IMR-90 (cell line): ENCODE measurements around the gene DPH6. TPM values are rescaled to one million over a fixed set of nuclear protein-coding genes. Genes with fewer than 3 reads are reported as not detected.

Source experiments
- ATAC-seq: fragments of 200-7000 bp; cut with Tn5 transposase; 2 replicates; pipeline ENCODE4 v1.9.1; 2020; ENCODE audit warnings: low read depth, mild to moderate bottlenecking, moderate library complexity
- BruUV-seq: library from RNA; stranded (reverse); fragments of 400-500 nt; replicated peaks from 2 replicates; lab custom pipeline; 2021; lab: Mats Ljungman, UMichigan
- CTCF ChIA-PET: fragments of 300-600 bp; formaldehyde crosslinking; extraction: SDS; loops from one replicate; lab custom pipeline; 2021; ENCODE audit warnings: antibody characterized with exemption; lab: Yijun Ruan, JAX
- POLR2A ChIA-PET: fragments of 300-600 bp; sonication (Branson Sonifier 250); formaldehyde crosslinking; loops from one replicate; lab custom pipeline; 2022; ENCODE audit warnings: antibody characterized with exemption; ENCODE audit not compliant: unreplicated experiment; lab: Charles Lee
- DNase-seq: peaks from one replicate; pipeline ENCODE4 v3.0.0; 2013
- H2AFZ ChIP-seq: replicated peaks from 2 replicates; pipeline ENCODE3; 2013; ENCODE audit warnings: low read length, mild to moderate bottlenecking; ENCODE audit not compliant: poor library complexity
- H2AK5ac ChIP-seq: 2 replicates; pipeline ENCODE4 v1.6.1; 2013; ENCODE audit warnings: low read depth, low read length, inconsistent platforms
- H2AK9ac ChIP-seq: replicated peaks from 2 replicates; pipeline ENCODE3; 2013; ENCODE audit warnings: mild to moderate bottlenecking, low read depth, low read length, moderate library complexity; ENCODE audit not compliant: poor library complexity
- H2BK120ac ChIP-seq: 2 replicates; pipeline ENCODE4 v1.6.1; 2013; ENCODE audit warnings: low read depth, low read length, inconsistent platforms
- H2BK15ac ChIP-seq: 3 replicates; pipeline ENCODE4 v1.6.1; 2013; ENCODE audit warnings: low read depth, low read length, inconsistent platforms
- H2BK20ac ChIP-seq: 2 replicates; pipeline ENCODE4 v1.6.1; 2013; ENCODE audit warnings: low read depth, mild to moderate bottlenecking, inconsistent platforms, low read length, moderate library complexity
- H2BK5ac ChIP-seq: 2 replicates; pipeline ENCODE4 v1.6.1; 2013; ENCODE audit warnings: mild to moderate bottlenecking, low read depth, low read length, inconsistent platforms; ENCODE audit not compliant: poor library complexity, severe bottlenecking
- H3K14ac ChIP-seq: replicated peaks from 2 replicates; pipeline ENCODE4 v1.6.1; 2013; ENCODE audit warnings: low read depth, low read length, inconsistent platforms
- H3K18ac ChIP-seq: 2 replicates; pipeline ENCODE4 v1.6.1; 2013; ENCODE audit warnings: low read depth, low read length, control low read depth
- H3K23ac ChIP-seq: 2 replicates; pipeline ENCODE4 v1.6.1; 2013; ENCODE audit warnings: low read depth, low read length, inconsistent platforms
- H3K27ac ChIP-seq: 2 replicates; pipeline ENCODE4 v1.5.1; 2013; ENCODE audit warnings: mild to moderate bottlenecking, control low read depth, low read length; ENCODE audit not compliant: insufficient read depth
- H3K27me3 ChIP-seq: 2 replicates; pipeline ENCODE4 v1.6.1; 2013; ENCODE audit warnings: low read length; ENCODE audit not compliant: control insufficient read depth, insufficient read depth
- H3K36me3 ChIP-seq: 2 replicates; pipeline ENCODE4 v1.6.1; 2013; ENCODE audit warnings: low read length, mixed read lengths; ENCODE audit not compliant: control insufficient read depth, insufficient read depth
- H3K4ac ChIP-seq: 2 replicates; pipeline ENCODE4 v1.6.1; 2013; ENCODE audit warnings: low read depth, low read length, inconsistent platforms
- H3K4me1 ChIP-seq: 2 replicates; pipeline ENCODE4 v1.6.1; 2013; ENCODE audit warnings: low read length, mixed read lengths; ENCODE audit not compliant: control insufficient read depth, insufficient read depth
- H3K4me2 ChIP-seq: 2 replicates; pipeline ENCODE4 v1.6.1; 2013; ENCODE audit warnings: low read depth, mild to moderate bottlenecking, control low read depth, low read length, moderate library complexity
- H3K4me3 ChIP-seq: 2 replicates; pipeline ENCODE4 v1.5.1; 2013; ENCODE audit warnings: low read depth, mild to moderate bottlenecking, control low read depth, low read length, moderate library complexity; ENCODE audit not compliant: insufficient read depth
- H3K56ac ChIP-seq: 2 replicates; pipeline ENCODE4 v1.6.1; 2013; ENCODE audit warnings: low read length, inconsistent platforms; ENCODE audit not compliant: insufficient read depth; ENCODE audit errors: extremely low read depth
- H3K79me1 ChIP-seq, 2 experiments: 2 replicates each; pipeline ENCODE4 v1.6.1; 2013; ENCODE audit warnings: low read length in 2 of 2, inconsistent platforms in 1 of 2, low read depth in 1 of 2
- H3K9ac ChIP-seq: 2 replicates; pipeline ENCODE4 v1.6.1; 2013; ENCODE audit warnings: low read depth, low read length, control low read depth
- H3K9me1 ChIP-seq: 2 replicates; pipeline ENCODE4 v1.6.1; 2013; ENCODE audit warnings: low read length, inconsistent platforms; ENCODE audit not compliant: insufficient read depth
- H3K9me3 ChIP-seq: 2 replicates; pipeline ENCODE4 v1.6.1; 2013; ENCODE audit warnings: low read length; ENCODE audit not compliant: control insufficient read depth, insufficient read depth
- H4K20me1 ChIP-seq: 2 replicates; pipeline ENCODE4 v1.6.1; 2013; ENCODE audit warnings: low read length, inconsistent platforms; ENCODE audit not compliant: insufficient read depth
- H4K5ac ChIP-seq: 2 replicates; pipeline ENCODE4 v1.6.1; 2013; ENCODE audit warnings: mild to moderate bottlenecking, low read depth, low read length, control low read depth
- H4K8ac ChIP-seq, 2 experiments: 2 replicates each; pipeline ENCODE4 v1.6.1; 2013; ENCODE audit warnings: low read depth in 2 of 2, low read length in 2 of 2, control low read depth in 1 of 2, inconsistent platforms in 1 of 2
- H4K91ac ChIP-seq: 2 replicates; pipeline ENCODE4 v1.6.1; 2013; ENCODE audit warnings: low read depth, low read length, inconsistent platforms; ENCODE audit not compliant: insufficient read depth
- BHLHE40 ChIP-seq: fragments of 150-350 bp; IDR thresholded peaks from 2 replicates; pipeline ENCODE4 v1.6.1; 2016; ENCODE audit warnings: mild to moderate bottlenecking, low read depth, low read length
- CEBPB ChIP-seq: IDR thresholded peaks from 2 replicates; pipeline ENCODE4 v1.6.1; 2012; ENCODE audit warnings: low read depth, low read length, improper control_type of control experiment
- MAFK ChIP-seq: IDR thresholded peaks from 2 replicates; pipeline ENCODE4 v1.6.1; 2012; ENCODE audit warnings: low read depth, low read length, improper control_type of control experiment
- MAZ ChIP-seq: IDR thresholded peaks from 2 replicates; pipeline ENCODE4 v1.6.1; 2012; ENCODE audit warnings: low read depth, mild to moderate bottlenecking, low read length, improper control_type of control experiment, moderate library complexity, borderline replicate concordance
- NFE2L2 ChIP-seq: fragments of 150-350 bp; IDR thresholded peaks from 2 replicates; pipeline ENCODE4 v1.6.1; 2016; ENCODE audit warnings: low read depth, mild to moderate bottlenecking, low read length
- POLR2A ChIP-seq: IDR thresholded peaks from 2 replicates; pipeline ENCODE4 v1.6.1; 2012; ENCODE audit warnings: mild to moderate bottlenecking, low read depth, low read length
- RCOR1 ChIP-seq: IDR thresholded peaks from 2 replicates; pipeline ENCODE4 v1.6.1; 2012; ENCODE audit warnings: mild to moderate bottlenecking, low read length, improper control_type of control experiment; ENCODE audit not compliant: insufficient replicate concordance
- dilution Hi-C: fragments of 300-500 bp; cut with HindIII; formaldehyde crosslinking; loops from one replicate; pipeline ENCODE4 v1.14.3; 2018; ENCODE audit warnings: low sequenced_read_pairs; ENCODE audit not compliant: unreplicated experiment
- in situ Hi-C: fragments of 300-500 bp; cut with MboI; formaldehyde crosslinking; loops from 3 replicates; pipeline ENCODE4 v1.14.3; 2019; ENCODE audit warnings: low sequenced_read_pairs, inconsistent platforms, mixed read lengths
- intact Hi-C: fragments of 100-400 bp; cut with micrococcal nuclease; formaldehyde crosslinking; loops from 2 replicates; pipeline ENCODE4 v1.10.0; 2022
- microRNA-seq, 2 experiments: library from miRNA; stranded (forward) in 1 of 2; unstranded in 1 of 2; fragments of 10-50 nt in 1 of 2; fragments of <30 nt in 1 of 2; gene quantifications in 1 of 2; microRNA quantifications in 1 of 2; one replicate each; pipeline versions ENCODE3 to v1.1.0; 2013 to 2020; ENCODE audit not compliant: insufficient read depth in 1 of 2, insufficient read length in 1 of 2, unreplicated experiment in 1 of 2
- polyA plus RNA-seq, 3 experiments: library from polyadenylated mRNA; depleted of rRNA; stranded (reverse); fragments of >200 nt; gene quantifications; 2 replicates each; pipeline ENCODE4 v1.2.3, GENCODE V29; 2012; ENCODE audit warnings: low replicate concordance in 1 of 3
- small RNA-seq, 5 experiments: library from RNA; depleted of rRNA; stranded (forward); fragments of <200 nt; gene quantifications; one replicate each; pipeline ENCODE3, GENCODE V24; 2012
- total RNA-seq: library from RNA; depleted of rRNA; stranded (reverse); fragments of >200 nt; gene quantifications from 2 replicates; pipeline ENCODE4 v1.2.3, GENCODE V29; 2012
- TF ChIP-seq, protein P1 (sequence below): conservative IDR thresholded peaks from 2 replicates; pipeline ENCODE4 v1.5.1; 2012; ENCODE audit warnings: mild to moderate bottlenecking, low read depth, low read length, improper control_type of control experiment
- TF ChIP-seq, protein P2 (sequence below): fragments of 150-350 bp; IDR thresholded peaks from 2 replicates; pipeline ENCODE4 v1.6.1; 2017; ENCODE audit warnings: mild to moderate bottlenecking, antibody characterized with exemption, low read length, low read depth

Gene DPH6
- total and polyA plus RNA-seq, 2 of the 4 experiments (the other 2 are of a cell fraction): 6.1 to 8.1 TPM

DNA sequence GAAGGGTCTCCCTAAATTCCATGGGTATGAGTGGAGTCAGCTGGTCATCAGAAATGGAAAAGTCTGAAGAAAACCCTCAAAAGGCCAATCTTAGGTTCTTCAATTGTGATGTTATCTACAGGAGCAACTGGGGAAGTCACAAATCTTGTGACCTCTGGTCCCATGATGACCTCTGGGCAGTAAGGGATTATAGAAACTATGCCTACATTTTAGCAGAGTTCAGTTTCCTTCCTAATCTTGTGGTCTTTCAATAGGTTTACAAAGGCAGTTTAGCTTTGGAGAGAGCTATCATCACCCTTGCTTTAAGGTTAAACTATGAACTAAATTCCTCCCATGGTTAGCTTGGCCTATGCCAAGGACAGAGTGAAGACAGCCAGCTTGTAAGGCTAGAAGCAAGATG, 225.1 kb downstream of the DPH6 start:
- H3K23ac ChIP-seq: no peak overlapping the region
- intact Hi-C loops (no loop called here), in situ Hi-C loops (no loop called here), dilution Hi-C loops (no loop called here)
- H3K9me1 ChIP-seq: no peaks in the 10 kb centered on the region
- H3K36me3 ChIP-seq: no peaks in the 10 kb centered on the region
- H3K4ac ChIP-seq: no peak overlapping the region
- DNase-seq (no peak), ATAC-seq (no peak)
- no peak overlapping the region for H4K5ac ChIP-seq
- H3K18ac ChIP-seq: no peak overlapping the region
- H3K4me3 ChIP-seq: no peak overlapping the region
- no peak overlapping the region for H2AK5ac ChIP-seq
- no peaks in the 10 kb centered on the region for H3K4me1 ChIP-seq
- no peak overlapping the region for H3K56ac ChIP-seq
- CTCF ChIA-PET: interaction anchor here (0.6 kb wide), 1 partner anchor 40 kb away, joined by 4 read pairs; no protein-coding TSS in a partner anchor
- H2BK20ac ChIP-seq: no peak overlapping the region
- H2BK5ac ChIP-seq: no peak overlapping the region
- H2BK120ac ChIP-seq: no peak overlapping the region
- H3K4me2 ChIP-seq: no peak overlapping the region
- H4K20me1 ChIP-seq: no peaks in the 10 kb centered on the region
- TF ChIP-seq, protein P1, sequence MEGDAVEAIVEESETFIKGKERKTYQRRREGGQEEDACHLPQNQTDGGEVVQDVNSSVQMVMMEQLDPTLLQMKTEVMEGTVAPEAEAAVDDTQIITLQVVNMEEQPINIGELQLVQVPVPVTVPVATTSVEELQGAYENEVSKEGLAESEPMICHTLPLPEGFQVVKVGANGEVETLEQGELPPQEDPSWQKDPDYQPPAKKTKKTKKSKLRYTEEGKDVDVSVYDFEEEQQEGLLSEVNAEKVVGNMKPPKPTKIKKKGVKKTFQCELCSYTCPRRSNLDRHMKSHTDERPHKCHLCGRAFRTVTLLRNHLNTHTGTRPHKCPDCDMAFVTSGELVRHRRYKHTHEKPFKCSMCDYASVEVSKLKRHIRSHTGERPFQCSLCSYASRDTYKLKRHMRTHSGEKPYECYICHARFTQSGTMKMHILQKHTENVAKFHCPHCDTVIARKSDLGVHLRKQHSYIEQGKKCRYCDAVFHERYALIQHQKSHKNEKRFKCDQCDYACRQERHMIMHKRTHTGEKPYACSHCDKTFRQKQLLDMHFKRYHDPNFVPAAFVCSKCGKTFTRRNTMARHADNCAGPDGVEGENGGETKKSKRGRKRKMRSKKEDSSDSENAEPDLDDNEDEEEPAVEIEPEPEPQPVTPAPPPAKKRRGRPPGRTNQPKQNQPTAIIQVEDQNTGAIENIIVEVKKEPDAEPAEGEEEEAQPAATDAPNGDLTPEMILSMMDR: no peak
- TF ChIP-seq MAZ (no peak), MAFK (no peak), RCOR1 (no peak), BHLHE40 (no peak), CEBPB (no peak), POLR2A (no peak), NFE2L2 (no peak)
- TF ChIP-seq, protein P2, sequence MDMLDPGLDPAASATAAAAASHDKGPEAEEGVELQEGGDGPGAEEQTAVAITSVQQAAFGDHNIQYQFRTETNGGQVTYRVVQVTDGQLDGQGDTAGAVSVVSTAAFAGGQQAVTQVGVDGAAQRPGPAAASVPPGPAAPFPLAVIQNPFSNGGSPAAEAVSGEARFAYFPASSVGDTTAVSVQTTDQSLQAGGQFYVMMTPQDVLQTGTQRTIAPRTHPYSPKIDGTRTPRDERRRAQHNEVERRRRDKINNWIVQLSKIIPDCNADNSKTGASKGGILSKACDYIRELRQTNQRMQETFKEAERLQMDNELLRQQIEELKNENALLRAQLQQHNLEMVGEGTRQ: no peak
- no peak overlapping the region for H3K14ac ChIP-seq
- H3K79me1 ChIP-seq: no peaks in the 10 kb centered on the region
- BruUV-seq: no TSS peak
- H3K27ac ChIP-seq: no peak overlapping the region
- no peaks in the 10 kb centered on the region for H3K27me3 ChIP-seq
- H4K91ac ChIP-seq: no peak overlapping the region
- POLR2A ChIA-PET: no interaction called here
- H2AFZ ChIP-seq: no peak overlapping the region
- H2AK9ac ChIP-seq: no peak overlapping the region
- H2BK15ac ChIP-seq: no peak overlapping the region
- H3K9ac ChIP-seq: no peak overlapping the region
- no peak overlapping the region for H4K8ac ChIP-seq
- H3K9me3 ChIP-seq: no peaks in the 10 kb centered on the region

Small RNA genes lying within 50 kb of the gene (microRNA-seq; reads per million reads assigned to microRNA genes)
- gene AC019288.1 (ENCODE audit: insufficient read depth, insufficient read length) (not detected), gene MIR3942 (ENCODE audit: insufficient read depth in 1 of 2, insufficient read length in 1 of 2, unreplicated experiment in 1 of 2) (0 to 11.4 reads per million in 2 experiments)

Small RNA genes lying within 50 kb of the gene (small RNA-seq; reads per million reads assigned to genes)
- gene AC019288.1: 0 reads per million in 5 experiments
- gene MIR3942: 0 to 0.49 (median 0) reads per million in 5 experiments
